ENCODE measurements around the gene NSUN3. TPM values are rescaled to one million over a fixed set of nuclear protein-coding genes. Genes with fewer than 3 reads are reported as not detected.

Gene NSUN3
- total and polyA plus RNA-seq, 2 of the 8 experiments (the other 6 are each of a cell fraction or from before 2014, with no cell fraction given) = 2.1 to 5.1 TPM

DNA sequence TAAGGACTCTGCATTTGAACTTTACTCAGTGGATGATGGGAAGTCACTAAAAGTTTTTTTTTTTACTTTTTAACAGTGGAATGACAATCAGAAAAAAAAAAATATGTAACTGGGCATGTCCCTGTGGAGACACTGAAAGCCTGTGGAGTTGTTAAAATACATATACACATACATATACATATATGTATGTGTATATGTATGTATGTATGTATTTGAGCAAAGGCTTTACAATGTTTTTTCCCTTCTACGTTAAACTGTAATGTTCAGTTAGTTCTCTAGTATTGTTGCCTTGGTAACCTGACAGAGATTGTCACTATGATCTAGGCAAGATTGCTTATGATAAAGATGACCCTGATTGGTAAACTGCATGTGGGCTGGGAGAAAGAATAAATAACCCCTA is 30.3 kb downstream of the NSUN3 start:
- no peak overlapping the region for H2BK5ac ChIP-seq (ENCODE audit: low read depth, low read length)
- H2AK5ac ChIP-seq (ENCODE audit: low read depth, low read length) = no peak overlapping the region
- no peak overlapping the region for H2AFZ ChIP-seq (ENCODE audit: low read length)
- POLR2A ChIA-PET (ENCODE audit: partially characterized antibody) = no interaction called here
- no peak overlapping the region for H2BK120ac ChIP-seq (replicated peaks; ENCODE audit: low read depth, low read length)
- H4K91ac ChIP-seq (replicated peaks; ENCODE audit: insufficient read length, low read length) = no peak overlapping the region
- H3K36me3 ChIP-seq (ENCODE audit: control insufficient read depth in 2 of 4, insufficient read depth in 4 of 4, low read length in 3 of 4) = peaks cover 0 to 5% (median 3%) of the 10 kb centered on the region in 4 experiments; a peak in 4 of 8 replicates
- no peaks in the 10 kb centered on the region for H3K27me3 ChIP-seq (replicated peaks in 1 of 4; ENCODE audit: control insufficient read depth in 3 of 4, extremely low read depth in 1 of 4, insufficient read depth in 3 of 4, low read length in 3 of 4)
- H3K56ac ChIP-seq (replicated peaks; ENCODE audit: insufficient read length, low read depth, low read length) = no peak overlapping the region
- H3K27ac ChIP-seq (ENCODE audit: low read depth, low read length) = no peak overlapping the region
- H2BK20ac ChIP-seq (ENCODE audit: low read length) = no peak overlapping the region
- CTCF ChIA-PET (ENCODE audit: partially characterized antibody) = interaction anchor here (1.2 kb wide), 1 partner anchor 9 kb away, joined by 3 read pairs; no protein-coding TSS in a partner anchor
- H4K8ac ChIP-seq (ENCODE audit: extremely low read depth, insufficient read depth, low read length) = no peak overlapping the region
- no peak overlapping the region for H3K4me2 ChIP-seq (ENCODE audit: insufficient read depth in 1 of 2, low read depth in 2 of 2, low read length in 2 of 2)
- no peak overlapping the region for H3K14ac ChIP-seq (ENCODE audit: insufficient read length)
- no peaks in the 10 kb centered on the region for H3K23me2 ChIP-seq (ENCODE audit: low read depth, low read length)
- WGBS, 2 experiments (ENCODE audit: extremely low coverage in 1 of 2, insufficient coverage in 1 of 2, insufficient read length in 1 of 2, insufficient replicate concordance in 2 of 2, low coverage in 1 of 2, low lambda C conversion rate in 2 of 2, missing lambda C conversion rate in 1 of 2) = 86% methylated on average over 1 of the region's 1 CpG; no CpG with 5 or more reads in 1 of the 2 experiments
- DNase-seq (ENCODE audit: low read depth in 1 of 2, low spot score in 2 of 2) (no peak), FAIRE-seq (no peak)
- no peaks in the 10 kb centered on the region for H3K79me2 ChIP-seq (ENCODE audit: control insufficient read depth in 1 of 2, insufficient read depth in 2 of 2, low read length in 2 of 2)
- H2BK15ac ChIP-seq (ENCODE audit: low read length) = no peak overlapping the region
- H3K4me3 ChIP-seq (ENCODE audit: extremely low read depth in 1 of 4, insufficient read depth in 2 of 4, low read depth in 3 of 4, low read length in 4 of 4) = no peak overlapping the region
- no peaks in the 10 kb centered on the region for H3K9me3 ChIP-seq (ENCODE audit: insufficient read depth in 2 of 2, low read depth in 1 of 2, low read length in 1 of 2)
- no peak overlapping the region for H4K5ac ChIP-seq (ENCODE audit: insufficient read length, low read depth, low read length)
- H3K4ac ChIP-seq (replicated peaks; ENCODE audit: insufficient read length, low read depth, low read length) = no peak overlapping the region
- H3K79me1 ChIP-seq (ENCODE audit: low read depth, low read length) = no peaks in the 10 kb centered on the region
- no peak overlapping the region for H3K9ac ChIP-seq (replicated peaks in 1 of 4; ENCODE audit: extremely low read depth in 1 of 4, low read depth in 3 of 4, low read length in 3 of 4)
- H3K23ac ChIP-seq (ENCODE audit: insufficient read length) = no peak overlapping the region
- no peaks in the 10 kb centered on the region for H4K20me1 ChIP-seq (replicated peaks in 1 of 2; ENCODE audit: control insufficient read depth in 1 of 2, insufficient read depth in 2 of 2, low read length in 2 of 2)
- no peak overlapping the region for H2BK12ac ChIP-seq (ENCODE audit: low read depth, low read length)
- H3K18ac ChIP-seq (ENCODE audit: extremely low read depth, low read length) = no peak overlapping the region
- no peaks in the 10 kb centered on the region for H3K4me1 ChIP-seq (replicated peaks in 1 of 4; ENCODE audit: control insufficient read depth in 3 of 4, insufficient read depth in 4 of 4, low read length in 3 of 4)
- TF ChIP-seq CHD2 (IDR thresholded peaks at IDR 0.05; ENCODE audit: low read length) = no peak
